Neural cell (in vitro differentiated cells): ENCODE measurements around the gene SHISA5.

Source experiments
- EP300 ChIP-seq: fragments of 450-650 bp; conservative IDR thresholded peaks from 2 replicates; pipeline ENCODE4 v1.6.1; 2014; ENCODE audit warnings: antibody characterized with exemption, mild to moderate bottlenecking, moderate library complexity; ENCODE audit not compliant: poor library complexity, severe bottlenecking
- TF ChIP-seq, protein P1 (sequence below): fragments of 450-650 bp; IDR thresholded peaks from 2 replicates; pipeline ENCODE4 v1.5.1; 2014; ENCODE audit warnings: antibody characterized with exemption, mild to moderate bottlenecking, moderate library complexity; ENCODE audit not compliant: poor library complexity, severe bottlenecking
- TF ChIP-seq, protein P2 (sequence below): IDR thresholded peaks from 2 replicates; pipeline ENCODE4 v1.6.1; 2012; ENCODE audit warnings: borderline replicate concordance

DNA sequence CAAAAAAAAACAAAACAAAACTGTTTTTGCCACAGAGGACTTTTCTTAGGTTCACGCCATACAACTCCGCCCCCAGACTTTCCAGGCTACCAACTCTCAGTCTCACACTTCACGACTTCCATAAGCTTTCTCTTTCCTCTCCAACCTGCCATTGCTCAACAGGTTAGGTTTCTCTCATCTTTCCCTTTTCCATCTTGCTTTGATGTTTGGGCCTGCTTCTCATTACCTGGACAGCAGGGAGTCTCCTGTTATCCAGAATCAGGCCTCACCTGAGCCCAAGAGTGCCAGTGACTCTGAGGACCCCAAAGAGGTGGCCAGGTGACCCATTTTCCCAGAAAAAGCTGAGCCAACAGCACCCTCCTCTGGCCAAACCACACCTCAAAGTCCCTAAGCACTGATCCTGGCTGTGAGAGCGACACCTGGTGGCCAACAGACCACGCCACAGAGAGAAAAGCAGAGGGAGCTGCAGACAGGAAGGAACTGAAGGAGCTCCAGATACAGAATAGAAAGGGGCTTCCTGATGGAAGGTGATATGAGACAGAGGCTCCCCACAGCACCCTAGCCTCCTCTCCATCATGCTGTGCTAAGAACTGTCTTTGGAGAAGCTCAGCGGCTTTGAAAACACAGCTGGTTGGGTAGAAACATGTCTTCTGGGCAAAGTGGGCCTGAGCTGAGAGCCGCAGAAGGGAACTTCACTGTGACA is 68.0 kb downstream of the SHISA5 start:
- TF ChIP-seq, protein P1, sequence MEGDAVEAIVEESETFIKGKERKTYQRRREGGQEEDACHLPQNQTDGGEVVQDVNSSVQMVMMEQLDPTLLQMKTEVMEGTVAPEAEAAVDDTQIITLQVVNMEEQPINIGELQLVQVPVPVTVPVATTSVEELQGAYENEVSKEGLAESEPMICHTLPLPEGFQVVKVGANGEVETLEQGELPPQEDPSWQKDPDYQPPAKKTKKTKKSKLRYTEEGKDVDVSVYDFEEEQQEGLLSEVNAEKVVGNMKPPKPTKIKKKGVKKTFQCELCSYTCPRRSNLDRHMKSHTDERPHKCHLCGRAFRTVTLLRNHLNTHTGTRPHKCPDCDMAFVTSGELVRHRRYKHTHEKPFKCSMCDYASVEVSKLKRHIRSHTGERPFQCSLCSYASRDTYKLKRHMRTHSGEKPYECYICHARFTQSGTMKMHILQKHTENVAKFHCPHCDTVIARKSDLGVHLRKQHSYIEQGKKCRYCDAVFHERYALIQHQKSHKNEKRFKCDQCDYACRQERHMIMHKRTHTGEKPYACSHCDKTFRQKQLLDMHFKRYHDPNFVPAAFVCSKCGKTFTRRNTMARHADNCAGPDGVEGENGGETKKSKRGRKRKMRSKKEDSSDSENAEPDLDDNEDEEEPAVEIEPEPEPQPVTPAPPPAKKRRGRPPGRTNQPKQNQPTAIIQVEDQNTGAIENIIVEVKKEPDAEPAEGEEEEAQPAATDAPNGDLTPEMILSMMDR, result peak; percentile 100
- no peak for TF ChIP-seq EP300
- TF ChIP-seq, protein P2, sequence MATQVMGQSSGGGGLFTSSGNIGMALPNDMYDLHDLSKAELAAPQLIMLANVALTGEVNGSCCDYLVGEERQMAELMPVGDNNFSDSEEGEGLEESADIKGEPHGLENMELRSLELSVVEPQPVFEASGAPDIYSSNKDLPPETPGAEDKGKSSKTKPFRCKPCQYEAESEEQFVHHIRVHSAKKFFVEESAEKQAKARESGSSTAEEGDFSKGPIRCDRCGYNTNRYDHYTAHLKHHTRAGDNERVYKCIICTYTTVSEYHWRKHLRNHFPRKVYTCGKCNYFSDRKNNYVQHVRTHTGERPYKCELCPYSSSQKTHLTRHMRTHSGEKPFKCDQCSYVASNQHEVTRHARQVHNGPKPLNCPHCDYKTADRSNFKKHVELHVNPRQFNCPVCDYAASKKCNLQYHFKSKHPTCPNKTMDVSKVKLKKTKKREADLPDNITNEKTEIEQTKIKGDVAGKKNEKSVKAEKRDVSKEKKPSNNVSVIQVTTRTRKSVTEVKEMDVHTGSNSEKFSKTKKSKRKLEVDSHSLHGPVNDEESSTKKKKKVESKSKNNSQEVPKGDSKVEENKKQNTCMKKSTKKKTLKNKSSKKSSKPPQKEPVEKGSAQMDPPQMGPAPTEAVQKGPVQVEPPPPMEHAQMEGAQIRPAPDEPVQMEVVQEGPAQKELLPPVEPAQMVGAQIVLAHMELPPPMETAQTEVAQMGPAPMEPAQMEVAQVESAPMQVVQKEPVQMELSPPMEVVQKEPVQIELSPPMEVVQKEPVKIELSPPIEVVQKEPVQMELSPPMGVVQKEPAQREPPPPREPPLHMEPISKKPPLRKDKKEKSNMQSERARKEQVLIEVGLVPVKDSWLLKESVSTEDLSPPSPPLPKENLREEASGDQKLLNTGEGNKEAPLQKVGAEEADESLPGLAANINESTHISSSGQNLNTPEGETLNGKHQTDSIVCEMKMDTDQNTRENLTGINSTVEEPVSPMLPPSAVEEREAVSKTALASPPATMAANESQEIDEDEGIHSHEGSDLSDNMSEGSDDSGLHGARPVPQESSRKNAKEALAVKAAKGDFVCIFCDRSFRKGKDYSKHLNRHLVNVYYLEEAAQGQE, result no peak
